Adipocyte (in vitro differentiated cells): Measurements from ENCODE around the gene PLSCR5.

ENCODE experiments used
- DNase-seq: peaks from one replicate; pipeline ENCODE4 v3.0.0-alpha.2; 2015; ENCODE audit warnings: low read depth
- H3K27me3 ChIP-seq: replicated peaks from 2 replicates; pipeline ENCODE4 v1.7.0; 2013; ENCODE audit warnings: mild to moderate bottlenecking, low read length, moderate library complexity; ENCODE audit not compliant: control insufficient read depth, insufficient read depth
- H3K36me3 ChIP-seq: 2 replicates; pipeline ENCODE4 v1.7.0; 2013; ENCODE audit warnings: low read length, mild to moderate bottlenecking, moderate library complexity; ENCODE audit not compliant: control insufficient read depth, insufficient read depth, severe bottlenecking
- H3K4me1 ChIP-seq: 2 replicates; pipeline ENCODE4 v1.7.0; 2013; ENCODE audit warnings: mild to moderate bottlenecking, low read length, moderate library complexity; ENCODE audit not compliant: control insufficient read depth, insufficient read depth
- H3K4me3 ChIP-seq: 2 replicates; pipeline ENCODE4 v1.7.0; 2013; ENCODE audit warnings: mild to moderate bottlenecking, low read length, moderate library complexity
- H3K9ac ChIP-seq: 2 replicates; pipeline ENCODE4 v1.7.0; 2013; ENCODE audit warnings: mild to moderate bottlenecking, low read length, moderate library complexity
- H3K9me3 ChIP-seq: 2 replicates; pipeline ENCODE4 v1.7.0; 2013; ENCODE audit warnings: mild to moderate bottlenecking, low read length, moderate library complexity; ENCODE audit not compliant: control insufficient read depth

The PLSCR5 gene, protein sequence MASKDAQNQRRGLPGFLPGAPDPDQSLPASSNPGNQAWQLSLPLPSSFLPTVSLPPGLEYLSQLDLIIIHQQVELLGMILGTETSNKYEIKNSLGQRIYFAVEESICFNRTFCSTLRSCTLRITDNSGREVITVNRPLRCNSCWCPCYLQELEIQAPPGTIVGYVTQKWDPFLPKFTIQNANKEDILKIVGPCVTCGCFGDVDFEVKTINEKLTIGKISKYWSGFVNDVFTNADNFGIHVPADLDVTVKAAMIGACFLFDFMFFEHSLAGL

GRCh38 chr3:146605106-146605505 lies at the start of gene PLSCR5:
TSS of gene PLSCR5 (minus strand) at chr3:146605346. CDS start at chr3:146605212, 134 bp downstream.
- Histone ChIP-seq H3K4me1 (no peaks in the 10 kb centered on the region), H3K27me3 (no peaks in the 10 kb centered on the region), H3K36me3 (no peaks in the 10 kb centered on the region), H3K9ac (no peak within 1 kb of the TSS), H3K9me3 (no peaks in the 10 kb centered on the region), H3K4me3 (no peak within 1 kb of the TSS)
- DNase-seq = no peak

- DNase-seq = no peak
- H3K27me3 ChIP-seq = no peaks in the 10 kb centered on the region
- H3K9me3 ChIP-seq = no peaks in the 10 kb centered on the region
- no peak overlapping the region for H3K4me3 ChIP-seq
- peaks cover 38% of the 10 kb centered on the region for H3K4me1 ChIP-seq
- no peak overlapping the region for H3K9ac ChIP-seq
- H3K36me3 ChIP-seq = no peaks in the 10 kb centered on the region
These were observed 48.8 kb upstream of the PLSCR5 start for GRCh38 chr3:146653978-146654377.

DNA sequence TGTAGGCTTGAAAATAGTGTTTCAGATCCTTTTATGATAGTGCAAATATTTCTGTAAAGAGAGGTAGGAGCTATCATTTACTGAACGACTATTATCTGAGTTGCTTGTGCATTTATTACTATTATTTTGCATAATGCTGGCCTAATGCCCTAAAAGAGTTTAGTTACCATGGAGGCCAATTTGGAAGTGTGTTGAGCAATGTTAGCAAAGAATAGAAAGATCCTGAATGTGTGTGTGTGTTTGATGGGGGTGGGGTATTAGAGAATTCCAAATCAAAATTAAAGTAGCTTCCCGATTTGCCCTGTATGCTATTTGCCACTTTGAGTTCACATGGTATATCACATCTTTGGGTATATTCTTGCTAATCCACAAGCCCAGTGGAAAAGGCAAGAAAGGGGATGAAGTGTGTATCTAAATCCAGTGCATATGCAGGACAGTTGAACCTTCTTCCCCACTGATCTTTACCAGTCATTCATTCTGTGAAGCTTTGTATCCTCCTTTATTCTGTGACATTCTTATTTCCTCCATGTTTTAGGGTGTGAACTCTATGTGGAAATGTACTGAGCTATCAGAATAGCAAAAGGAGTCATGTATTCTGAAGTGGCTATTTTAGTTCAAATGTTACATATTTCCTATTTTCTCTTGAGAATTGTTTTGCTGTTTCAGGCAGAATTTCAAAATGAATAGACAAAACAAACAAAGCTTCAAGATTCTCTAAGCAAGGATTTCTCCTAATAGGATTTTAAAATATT lies 45.7 kb upstream of the PLSCR5 start:
- H3K4me3 ChIP-seq = peak overlapping the region; percentile 61
- no peaks in the 10 kb centered on the region for H3K27me3 ChIP-seq
- peaks cover 38% of the 10 kb centered on the region for H3K4me1 ChIP-seq
- H3K9ac ChIP-seq = peak overlapping the region; percentile 67
- DNase-seq = peak; percentile 37
- H3K36me3 ChIP-seq = no peaks in the 10 kb centered on the region
- no peaks in the 10 kb centered on the region for H3K9me3 ChIP-seq

GRCh38 chr3:146646261-146646660 lies 41.1 kb upstream of the PLSCR5 start:
- H3K4me1 ChIP-seq = peaks cover 10% of the 10 kb centered on the region
- no peaks in the 10 kb centered on the region for H3K27me3 ChIP-seq
- DNase-seq = no peak
- H3K9ac ChIP-seq = no peak overlapping the region
- no peaks in the 10 kb centered on the region for H3K36me3 ChIP-seq
- no peaks in the 10 kb centered on the region for H3K9me3 ChIP-seq
- no peak overlapping the region for H3K4me3 ChIP-seq

DNA sequence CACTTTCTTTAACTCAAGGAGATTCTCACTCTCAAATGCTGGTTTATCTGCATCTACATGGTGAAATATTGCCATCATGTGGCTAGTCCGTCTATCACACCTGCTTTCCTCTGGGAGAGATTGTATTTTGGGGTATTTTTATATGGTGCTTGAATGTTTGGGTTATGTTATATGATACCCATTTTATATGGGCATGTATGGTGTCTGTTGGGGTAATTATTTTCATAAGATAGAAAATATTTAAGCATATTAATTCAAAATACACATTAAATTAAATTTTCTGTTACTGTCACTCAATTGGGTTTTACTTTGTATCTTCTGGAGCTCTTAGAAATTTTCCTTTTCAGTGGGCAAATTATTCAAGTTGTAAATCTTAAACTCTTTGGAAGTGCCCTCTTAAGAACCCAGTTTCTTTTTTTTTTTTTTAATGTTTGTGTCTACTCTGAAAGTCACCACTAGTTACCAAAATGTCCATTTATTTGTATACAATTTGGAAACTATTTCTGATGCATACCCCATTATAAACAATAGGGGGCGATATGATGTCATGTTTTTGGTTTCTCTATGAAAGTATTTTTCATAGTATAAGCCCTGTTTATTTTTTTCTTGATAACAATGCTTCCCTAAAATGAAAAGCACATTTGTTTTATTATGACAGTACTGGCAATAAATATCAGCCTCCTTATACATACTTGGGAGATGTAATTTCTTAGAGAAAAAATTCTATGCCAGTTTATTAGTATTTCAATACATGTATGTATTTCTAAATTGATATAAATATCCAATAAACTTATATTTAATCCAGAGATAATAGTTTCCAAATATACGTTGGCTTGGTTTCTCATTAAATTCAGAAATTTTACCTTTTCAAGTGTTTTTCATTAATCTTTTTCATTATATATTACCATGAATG lies 36.1 kb upstream of the PLSCR5 start:
- Histone ChIP-seq H3K9ac (no peak overlapping the region), H3K4me1 (no peaks in the 10 kb centered on the region), H3K36me3 (no peaks in the 10 kb centered on the region), H3K4me3 (no peak overlapping the region), H3K9me3 (no peaks in the 10 kb centered on the region), H3K27me3 (no peaks in the 10 kb centered on the region)
- DNase-seq = peak; percentile 78

DNA sequence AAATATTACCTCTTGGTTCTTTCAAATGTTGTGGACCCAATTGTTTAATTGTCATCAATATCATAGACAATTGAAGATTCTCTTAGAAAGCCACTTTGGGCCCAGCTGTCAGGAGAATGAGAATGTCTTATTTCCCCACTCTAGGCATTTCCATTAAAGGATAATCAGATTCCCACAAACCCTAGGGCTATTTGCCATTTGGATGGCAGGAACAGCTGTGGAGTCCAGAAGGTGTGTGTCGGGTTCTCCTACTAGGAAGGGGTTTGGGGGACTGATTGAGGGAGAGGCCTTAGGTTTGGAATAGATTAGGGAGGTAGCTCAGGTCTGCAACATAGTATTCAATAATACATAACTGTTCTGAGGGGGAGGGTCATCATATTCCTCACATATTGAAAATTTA lies 35.2 kb upstream of the PLSCR5 start:
- Histone ChIP-seq H3K36me3 (no peaks in the 10 kb centered on the region), H3K4me1 (no peaks in the 10 kb centered on the region), H3K4me3 (no peak overlapping the region), H3K9ac (no peak overlapping the region), H3K9me3 (no peaks in the 10 kb centered on the region), H3K27me3 (no peaks in the 10 kb centered on the region)
- DNase-seq = no peak

DNA sequence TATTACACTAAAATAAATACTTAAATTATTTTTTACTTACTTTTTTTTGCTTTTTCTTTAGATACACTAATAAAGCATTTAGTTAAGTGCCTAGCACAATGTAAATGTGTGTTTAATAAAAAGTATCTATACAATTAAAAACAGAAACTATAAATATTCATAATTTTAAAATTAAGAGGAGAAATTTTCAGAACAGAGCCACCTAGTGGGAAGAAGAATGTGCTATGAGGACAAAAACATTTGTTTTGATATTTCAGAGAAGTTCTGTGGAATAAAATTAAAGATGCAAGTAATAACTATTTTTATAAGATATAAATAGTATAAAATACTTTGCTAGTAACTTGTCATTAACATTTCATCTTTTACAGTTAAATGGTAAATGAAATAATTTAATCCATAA lies 33.6 kb upstream of the PLSCR5 start:
- Histone ChIP-seq H3K4me3 (no peak overlapping the region), H3K9me3 (no peaks in the 10 kb centered on the region), H3K27me3 (no peaks in the 10 kb centered on the region), H3K9ac (no peak overlapping the region), H3K36me3 (no peaks in the 10 kb centered on the region), H3K4me1 (no peaks in the 10 kb centered on the region)
- DNase-seq = peak; percentile 47

GRCh38 chr3:146637871-146638270 lies 32.7 kb upstream of the PLSCR5 start:
- Histone ChIP-seq H3K4me3 (no peak overlapping the region), H3K27me3 (no peaks in the 10 kb centered on the region), H3K9ac (no peak overlapping the region), H3K4me1 (no peaks in the 10 kb centered on the region), H3K9me3 (no peaks in the 10 kb centered on the region), H3K36me3 (no peaks in the 10 kb centered on the region)
- DNase-seq = no peak

GRCh38 chr3:146636881-146637280 lies 31.7 kb upstream of the PLSCR5 start:
- Histone ChIP-seq H3K9me3 (no peaks in the 10 kb centered on the region), H3K9ac (no peak overlapping the region), H3K36me3 (no peaks in the 10 kb centered on the region), H3K4me3 (no peak overlapping the region), H3K27me3 (no peaks in the 10 kb centered on the region), H3K4me1 (no peaks in the 10 kb centered on the region)
- DNase-seq = no peak

- no peak for DNase-seq
- Histone ChIP-seq H3K9me3 (no peaks in the 10 kb centered on the region), H3K4me1 (no peaks in the 10 kb centered on the region), H3K36me3 (no peaks in the 10 kb centered on the region), H3K4me3 (no peak overlapping the region), H3K9ac (no peak overlapping the region), H3K27me3 (no peaks in the 10 kb centered on the region)
These were observed 29.2 kb upstream of the PLSCR5 start for GRCh38 chr3:146634346-146634745.

GRCh38 chr3:146628671-146629070 lies 23.5 kb upstream of the PLSCR5 start:
- Histone ChIP-seq H3K9ac (no peak overlapping the region), H3K9me3 (no peaks in the 10 kb centered on the region), H3K4me3 (no peak overlapping the region), H3K4me1 (peaks cover 3% of the 10 kb centered on the region), H3K36me3 (no peaks in the 10 kb centered on the region), H3K27me3 (no peaks in the 10 kb centered on the region)
- no peak for DNase-seq
